B cell (primary cell): ENCODE data around the gene EIF1AX. TPM values are rescaled to one million over a fixed set of nuclear protein-coding genes. Genes with fewer than 3 reads are reported as not detected.

Experiments
- ATAC-seq: fragments of 200-7000 bp; cut with Tn5 transposase; one replicate; pipeline ENCODE4 v1.10.0; 2021; ENCODE audit warnings: low read depth, mild to moderate bottlenecking, moderate number of reproducible peaks, moderate library complexity
- CTCF ChIA-PET: fragments of 350-600 bp; sonication (Branson Sonifier 250); formaldehyde crosslinking; loops from one replicate; lab custom pipeline; 2021; ENCODE audit warnings: antibody characterized with exemption, inconsistent platforms; lab: Charles Lee
- POLR2A ChIA-PET: fragments of 350-600 bp; sonication (Branson Sonifier 250); formaldehyde crosslinking; loops from one replicate; lab custom pipeline; 2021; ENCODE audit warnings: antibody characterized with exemption; lab: Charles Lee
- DNase-seq: peaks from one replicate; pipeline ENCODE4 v3.0.0; 2013
- H2AFZ ChIP-seq: 2 replicates; pipeline ENCODE4 v1.6.1; 2012; ENCODE audit warnings: mild to moderate bottlenecking, low read depth, low read length; ENCODE audit not compliant: insufficient read depth, poor library complexity, severe bottlenecking
- H3K27ac ChIP-seq, 2 donors: 1 replicate in 1 of 2; 2 replicates in 1 of 2; pipeline ENCODE4 v1.5.1; 2012 to 2013; ENCODE audit warnings: low read length in 2 of 2, mild to moderate bottlenecking in 2 of 2, moderate library complexity in 1 of 2
- H3K27me3 ChIP-seq, 4 experiments: fragments of 200-600 bp in 1 of 4; sonication (generic) in 1 of 4; replicated peaks in 1 of 4; 1 replicate in 2 of 4; 2 replicates in 2 of 4; pipeline versions ENCODE4 v1.6.1 to v1.7.0; 2013 to 2016; ENCODE audit warnings: low read length in 3 of 4, mild to moderate bottlenecking in 2 of 4, mixed read lengths in 1 of 4, moderate library complexity in 1 of 4; ENCODE audit not compliant: insufficient read depth in 4 of 4, control insufficient read depth in 3 of 4; ENCODE audit errors: control extremely low read depth in 1 of 4
- H3K36me3 ChIP-seq, 2 experiments: replicated peaks in 1 of 2; 1 replicate in 1 of 2; 2 replicates in 1 of 2; pipeline versions ENCODE4 v1.6.1 to v1.7.1; 2013; ENCODE audit warnings: low read length in 1 of 2; ENCODE audit not compliant: insufficient read depth in 2 of 2, control insufficient read depth in 1 of 2; ENCODE audit errors: control extremely low read depth in 1 of 2, extremely low read depth in 1 of 2
- H3K4me1 ChIP-seq, 2 donors: fragments of 200-600 bp in 1 of 2; sonication (generic) in 1 of 2; 1 replicate in 1 of 2; 2 replicates in 1 of 2; pipeline versions ENCODE4 v1.5.1 to v1.6.1; 2013 to 2017; ENCODE audit warnings: low read length in 2 of 2; ENCODE audit not compliant: control insufficient read depth in 2 of 2, insufficient read depth in 2 of 2
- H3K4me2 ChIP-seq: replicated peaks from 2 replicates; pipeline ENCODE3; 2012; ENCODE audit warnings: mild to moderate bottlenecking, low read depth, low read length; ENCODE audit not compliant: poor library complexity, severe bottlenecking
- H3K4me3 ChIP-seq, 5 experiments: fragments of 200-600 bp in 1 of 5; sonication (generic) in 1 of 5; 1 replicate in 3 of 5; 2 replicates in 2 of 5; pipeline versions ENCODE4 v1.5.1 to v1.7.0; 2011 to 2016; ENCODE audit warnings: low read length in 4 of 5, mild to moderate bottlenecking in 4 of 5, low read depth in 2 of 5, control low read depth in 1 of 5, moderate library complexity in 1 of 5; ENCODE audit not compliant: insufficient read depth in 1 of 5; ENCODE audit errors: control extremely low read depth in 1 of 5, extremely low read depth in 1 of 5
- H3K79me2 ChIP-seq: fragments of 200-600 bp; sonication (generic); one replicate; pipeline ENCODE4 v1.6.0; 2016; ENCODE audit warnings: low read length; ENCODE audit not compliant: control insufficient read depth, insufficient read depth
- H3K9ac ChIP-seq: fragments of 200-600 bp; sonication (generic); 2 replicates; pipeline ENCODE4 v1.6.1; 2017; ENCODE audit warnings: mild to moderate bottlenecking, low read length, moderate library complexity
- H3K9me3 ChIP-seq, 3 donors: one replicate each; pipeline versions ENCODE4 v1.6.1 to v1.7.1; 2013; ENCODE audit warnings: low read length in 2 of 3; ENCODE audit not compliant: control insufficient read depth in 2 of 3, insufficient read depth in 1 of 3; ENCODE audit errors: control extremely low read depth in 1 of 3
- H4K20me1 ChIP-seq: 2 replicates; pipeline ENCODE4 v1.6.0; 2012; ENCODE audit warnings: mild to moderate bottlenecking, low read length; ENCODE audit not compliant: insufficient read depth, control insufficient read depth, poor library complexity, severe bottlenecking
- H3K27ac Mint-ChIP-seq: one replicate; pipeline ENCODE4 v1.8.0; 2021; ENCODE audit warnings: mixed read lengths
- H3K27me3 Mint-ChIP-seq: one replicate; pipeline ENCODE4 v1.8.0; 2021; ENCODE audit warnings: mixed read lengths
- H3K4me1 Mint-ChIP-seq: one replicate; pipeline ENCODE4 v1.8.0; 2021; ENCODE audit warnings: mixed read lengths
- H3K4me3 Mint-ChIP-seq: one replicate; pipeline ENCODE4 v1.8.0; 2021; ENCODE audit warnings: mixed read lengths
- H3K9me3 Mint-ChIP-seq: one replicate; pipeline ENCODE4 v1.8.0; 2022; ENCODE audit warnings: mixed read lengths; ENCODE audit not compliant: insufficient read depth
- CTCF ChIP-seq: fragments of 200-600 bp; IDR thresholded peaks from one replicate; pipeline ENCODE4 v1.8.0; 2022; ENCODE audit warnings: antibody characterized with exemption, mild to moderate bottlenecking
- EZH2 ChIP-seq: IDR thresholded peaks from 2 replicates; pipeline ENCODE4 v1.6.1; 2012; ENCODE audit warnings: borderline replicate concordance, low read depth, mild to moderate bottlenecking, moderate library complexity, low read length; ENCODE audit not compliant: insufficient read depth, poor library complexity, severe bottlenecking
- WGBS: methylation state at CpG from one replicate; pipeline ENCODE4 v1.1.5; 2013; ENCODE audit warnings: missing lambda C conversion rate; ENCODE audit not compliant: insufficient coverage; 5-methylcytosine and 5-hydroxymethylcytosine counted together
- intact Hi-C: fragments of 100-400 bp; cut with micrococcal nuclease; formaldehyde crosslinking; loops from one replicate; pipeline ENCODE4 v1.10.0; 2022
- polyA plus RNA-seq: library from polyadenylated mRNA; depleted of rRNA; stranded (reverse); fragments of >200 nt; gene quantifications from 2 replicates; pipeline ENCODE4 v1.2.3, GENCODE V29; 2012
- total RNA-seq, 2 donors: library from RNA; stranded (reverse); fragments of 120-200 nt in 1 of 2; gene quantifications; 1 replicate in 1 of 2; 2 replicates in 1 of 2; pipeline versions ENCODE4 v1.2.3 to v1.2.4, GENCODE V29; 2013 to 2022

EIF1AX gene
- total and polyA plus RNA-seq, 2 donors (not counting 1 experiment from before 2014, with no cell fraction given), result 15.6 to 39.3 TPM

GRCh38 chrX:20112022-20112774 is 29.4 kb downstream of the EIF1AX start:
- Histone ChIP-seq H2AFZ (no peak overlapping the region), H3K79me2 (no peaks in the 10 kb centered on the region), H3K9ac (no peak overlapping the region), H3K9me3 (peaks cover 0 to 3% (median 0%) of the 10 kb centered on the region in 3 donors), H3K4me3 (no peak overlapping the region), H3K4me2 (no peak overlapping the region), H3K27me3 (peaks cover 0 to 10% (median 4%) of the 10 kb centered on the region in 4 experiments), H4K20me1 (no peaks in the 10 kb centered on the region), H3K36me3 (no peaks in the 10 kb centered on the region), H3K4me1 (peaks cover 0 to 6% of the 10 kb centered on the region in 2 donors), H3K27ac (no peak overlapping the region)
- Mint-ChIP-seq H3K27me3 (peaks cover 16% of the 10 kb centered on the region), H3K9me3 (no peaks in the 10 kb centered on the region), H3K4me1 (no peaks in the 10 kb centered on the region), H3K27ac (no peak overlapping the region), H3K4me3 (no peak overlapping the region)
- WGBS, result 98% methylated on average over 7 of the region's 14 CpGs
- TF ChIP-seq CTCF (no peak), EZH2 (no peak)
- DNase-seq (no peak), ATAC-seq (no peak)
- ChIA-PET CTCF (no interaction called here), POLR2A (no interaction called here)
- intact Hi-C loops, result no loop called here

- Mint-ChIP-seq H3K9me3 (no peaks in the 10 kb centered on the region), H3K4me1 (no peaks in the 10 kb centered on the region), H3K4me3 (no peak overlapping the region), H3K27ac (no peak overlapping the region), H3K27me3 (peaks cover 16% of the 10 kb centered on the region)
- ATAC-seq (no peak), DNase-seq (no peak)
- Histone ChIP-seq H3K79me2 (no peaks in the 10 kb centered on the region), H3K4me1 (peaks cover 0 to 3% of the 10 kb centered on the region in 2 donors), H4K20me1 (no peaks in the 10 kb centered on the region), H3K9me3 (no peaks in the 10 kb centered on the region), H3K4me3 (no peak overlapping the region), H3K9ac (no peak overlapping the region), H3K36me3 (no peaks in the 10 kb centered on the region), H3K4me2 (no peak overlapping the region), H2AFZ (no peak overlapping the region), H3K27ac (no peak overlapping the region), H3K27me3 (peaks cover 0 to 4% (median 4%) of the 10 kb centered on the region in 4 experiments)
- no peak for TF ChIP-seq CTCF
- no peak for TF ChIP-seq EZH2
- WGBS, result 100% methylated on average over 3 of the region's 10 CpGs
- intact Hi-C loops, result no loop called here
- CTCF ChIA-PET, result no interaction called here
- POLR2A ChIA-PET, result no interaction called here
These were observed 30.4 kb downstream of the EIF1AX start for GRCh38 chrX:20111271-20111670.
